HepG2 (cell line): Measurements from ENCODE around the gene NRP1.

ENCODE experiments used
- ATF1 ChIP-seq: IDR thresholded peaks from 2 replicates; pipeline ENCODE4 v1.6.1; 2016; ENCODE audit warnings: mild to moderate bottlenecking, control low read depth
- ESRRA ChIP-seq: sonication (generic); formaldehyde crosslinking; IDR thresholded peaks from 2 replicates; pipeline ENCODE4 v1.5.1; 2020; ENCODE audit warnings: mild to moderate bottlenecking, low read depth, missing genetic modification reagents
- SP2 ChIP-seq: sonication (generic); formaldehyde crosslinking; IDR thresholded peaks from 2 replicates; pipeline ENCODE4 v1.5.1; 2020; ENCODE audit warnings: mild to moderate bottlenecking, missing genetic modification reagents
- ZC3H4 ChIP-seq: sonication (generic); formaldehyde crosslinking; IDR thresholded peaks from 2 replicates; pipeline ENCODE4 v1.4.0; 2020; ENCODE audit warnings: missing genetic modification reagents, borderline replicate concordance
- ZFP1 ChIP-seq: IDR thresholded peaks from 2 replicates; pipeline ENCODE4 v1.6.1; 2016
- ZNF138 ChIP-seq: sonication (generic); formaldehyde crosslinking; IDR thresholded peaks from 2 replicates; pipeline ENCODE4 v1.5.0; 2020; ENCODE audit warnings: mild to moderate bottlenecking, low read depth, missing genetic modification reagents
- ZNF274 ChIP-seq: sonication (generic); formaldehyde crosslinking; IDR thresholded peaks from 2 replicates; pipeline ENCODE4 v1.5.1; 2020; ENCODE audit warnings: mild to moderate bottlenecking, missing genetic modification reagents
- ZNF75D ChIP-seq: sonication (generic); formaldehyde crosslinking; IDR thresholded peaks from 2 replicates; pipeline ENCODE4 v1.8.1; 2023; ENCODE audit warnings: missing genetic modification reagents, mild to moderate bottlenecking, borderline replicate concordance
- TF ChIP-seq, protein P1 (sequence below): sonication (generic); formaldehyde crosslinking; IDR thresholded peaks from 2 replicates; pipeline ENCODE4 v1.4.0; 2020; ENCODE audit warnings: missing genetic modification reagents
- TF ChIP-seq, protein P2 (sequence below): sonication (generic); formaldehyde crosslinking; IDR thresholded peaks from 2 replicates; pipeline ENCODE4 v1.5.0; 2020; ENCODE audit warnings: mild to moderate bottlenecking, missing genetic modification reagents, moderate library complexity
- TF ChIP-seq, protein P3 (sequence below): sonication (generic); formaldehyde crosslinking; IDR thresholded peaks from 2 replicates; pipeline ENCODE4 v1.5.1; 2020; ENCODE audit warnings: mild to moderate bottlenecking, moderate library complexity, missing genetic modification reagents

DNA sequence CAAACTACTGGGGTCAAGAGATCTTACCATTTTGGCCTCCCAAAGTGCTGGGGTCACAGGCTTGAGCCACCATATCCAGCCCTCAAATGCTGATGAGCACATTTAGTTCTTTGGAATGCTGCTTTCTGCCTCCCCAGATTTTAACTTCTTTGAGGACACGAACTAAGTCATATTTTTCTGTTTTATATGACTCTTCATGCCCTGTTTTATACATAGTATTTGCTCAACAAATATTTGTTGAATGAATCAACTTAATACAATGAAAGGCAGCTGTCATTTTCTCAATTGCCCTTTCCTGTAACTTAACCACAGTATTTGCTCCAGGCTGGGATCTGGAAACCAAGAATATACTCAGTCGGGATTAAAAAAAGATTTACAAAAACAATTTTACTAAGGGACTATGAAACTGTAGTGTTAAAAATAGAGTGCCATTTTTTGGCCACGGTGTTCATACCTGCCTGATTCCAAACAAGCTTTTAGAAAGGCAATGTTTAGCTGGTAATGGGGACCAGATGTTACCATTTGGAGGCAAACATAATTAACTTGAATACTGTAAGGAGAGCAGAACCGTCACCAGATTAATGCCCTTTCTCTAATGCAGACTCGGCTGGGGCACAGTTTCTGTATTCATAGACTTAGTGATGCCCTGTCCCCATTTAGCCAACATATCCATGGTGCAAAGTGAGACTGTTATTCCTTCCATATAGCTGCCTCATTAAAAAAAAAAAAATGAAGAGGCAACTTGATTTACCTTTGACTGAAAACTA, 117.6 kb downstream of the NRP1 start:
- TF ChIP-seq ZNF274 (CRISPR knock-in tag) (no peak), SP2 (CRISPR knock-in tag) (no peak), ZNF138 (CRISPR knock-in tag) (no peak), ZC3H4 (CRISPR knock-in tag) (no peak), ESRRA (no peak), ATF1 (CRISPR knock-in tag) (no peak), ZFP1 (CRISPR knock-in tag) (no peak), ZNF75D (CRISPR knock-in tag) (no peak)
- TF ChIP-seq, protein P1, sequence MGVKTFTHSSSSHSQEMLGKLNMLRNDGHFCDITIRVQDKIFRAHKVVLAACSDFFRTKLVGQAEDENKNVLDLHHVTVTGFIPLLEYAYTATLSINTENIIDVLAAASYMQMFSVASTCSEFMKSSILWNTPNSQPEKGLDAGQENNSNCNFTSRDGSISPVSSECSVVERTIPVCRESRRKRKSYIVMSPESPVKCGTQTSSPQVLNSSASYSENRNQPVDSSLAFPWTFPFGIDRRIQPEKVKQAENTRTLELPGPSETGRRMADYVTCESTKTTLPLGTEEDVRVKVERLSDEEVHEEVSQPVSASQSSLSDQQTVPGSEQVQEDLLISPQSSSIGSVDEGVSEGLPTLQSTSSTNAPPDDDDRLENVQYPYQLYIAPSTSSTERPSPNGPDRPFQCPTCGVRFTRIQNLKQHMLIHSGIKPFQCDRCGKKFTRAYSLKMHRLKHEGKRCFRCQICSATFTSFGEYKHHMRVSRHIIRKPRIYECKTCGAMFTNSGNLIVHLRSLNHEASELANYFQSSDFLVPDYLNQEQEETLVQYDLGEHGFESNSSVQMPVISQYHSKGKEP (CRISPR knock-in tag): no peak
- TF ChIP-seq, protein P2, sequence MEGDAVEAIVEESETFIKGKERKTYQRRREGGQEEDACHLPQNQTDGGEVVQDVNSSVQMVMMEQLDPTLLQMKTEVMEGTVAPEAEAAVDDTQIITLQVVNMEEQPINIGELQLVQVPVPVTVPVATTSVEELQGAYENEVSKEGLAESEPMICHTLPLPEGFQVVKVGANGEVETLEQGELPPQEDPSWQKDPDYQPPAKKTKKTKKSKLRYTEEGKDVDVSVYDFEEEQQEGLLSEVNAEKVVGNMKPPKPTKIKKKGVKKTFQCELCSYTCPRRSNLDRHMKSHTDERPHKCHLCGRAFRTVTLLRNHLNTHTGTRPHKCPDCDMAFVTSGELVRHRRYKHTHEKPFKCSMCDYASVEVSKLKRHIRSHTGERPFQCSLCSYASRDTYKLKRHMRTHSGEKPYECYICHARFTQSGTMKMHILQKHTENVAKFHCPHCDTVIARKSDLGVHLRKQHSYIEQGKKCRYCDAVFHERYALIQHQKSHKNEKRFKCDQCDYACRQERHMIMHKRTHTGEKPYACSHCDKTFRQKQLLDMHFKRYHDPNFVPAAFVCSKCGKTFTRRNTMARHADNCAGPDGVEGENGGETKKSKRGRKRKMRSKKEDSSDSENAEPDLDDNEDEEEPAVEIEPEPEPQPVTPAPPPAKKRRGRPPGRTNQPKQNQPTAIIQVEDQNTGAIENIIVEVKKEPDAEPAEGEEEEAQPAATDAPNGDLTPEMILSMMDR: no peak
- TF ChIP-seq, protein P3, sequence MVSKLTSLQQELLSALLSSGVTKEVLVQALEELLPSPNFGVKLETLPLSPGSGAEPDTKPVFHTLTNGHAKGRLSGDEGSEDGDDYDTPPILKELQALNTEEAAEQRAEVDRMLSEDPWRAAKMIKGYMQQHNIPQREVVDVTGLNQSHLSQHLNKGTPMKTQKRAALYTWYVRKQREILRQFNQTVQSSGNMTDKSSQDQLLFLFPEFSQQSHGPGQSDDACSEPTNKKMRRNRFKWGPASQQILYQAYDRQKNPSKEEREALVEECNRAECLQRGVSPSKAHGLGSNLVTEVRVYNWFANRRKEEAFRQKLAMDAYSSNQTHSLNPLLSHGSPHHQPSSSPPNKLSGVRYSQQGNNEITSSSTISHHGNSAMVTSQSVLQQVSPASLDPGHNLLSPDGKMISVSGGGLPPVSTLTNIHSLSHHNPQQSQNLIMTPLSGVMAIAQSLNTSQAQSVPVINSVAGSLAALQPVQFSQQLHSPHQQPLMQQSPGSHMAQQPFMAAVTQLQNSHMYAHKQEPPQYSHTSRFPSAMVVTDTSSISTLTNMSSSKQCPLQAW (CRISPR knock-in tag): no peak
